Type B pancreatic cell (in vitro differentiated cells): Measurements from ENCODE around the gene PMPCA. TPM values are rescaled to one million over a fixed set of nuclear protein-coding genes. Genes with fewer than 3 reads are reported as not detected.

Experiments used
- DNase-seq: peaks from one replicate; pipeline ENCODE4 v3.0.0; 2021; ENCODE audit warnings: mixed read lengths; ENCODE audit not compliant: unreplicated experiment; ENCODE audit errors: extremely low spot score
- H3K27ac Mint-ChIP-seq: 2 replicates; pipeline ENCODE4 v1.8.0; 2021; ENCODE audit warnings: mild to moderate bottlenecking, mixed read lengths
- H3K27me3 Mint-ChIP-seq: 2 replicates; pipeline ENCODE4 v1.8.0; 2021; ENCODE audit warnings: mixed read lengths
- H3K36me3 Mint-ChIP-seq: 2 replicates; pipeline ENCODE4 v1.8.0; 2021; ENCODE audit warnings: mixed read lengths
- H3K4me1 Mint-ChIP-seq: one replicate; pipeline ENCODE4 v1.8.0; 2021; ENCODE audit warnings: mixed read lengths; ENCODE audit not compliant: unreplicated experiment
- H3K4me3 Mint-ChIP-seq: 2 replicates; pipeline ENCODE4 v1.8.0; 2021; ENCODE audit warnings: mild to moderate bottlenecking, mixed read lengths
- H3K9me3 Mint-ChIP-seq: 2 replicates; pipeline ENCODE4 v1.8.0; 2021; ENCODE audit warnings: mixed read lengths
- total RNA-seq: library from RNA; stranded (reverse); gene quantifications from 2 replicates; pipeline ENCODE4 v1.2.1, GENCODE V29; 2021; ENCODE audit warnings: low replicate concordance
- TF ChIP-seq, protein P1 (sequence below): fragments of 200-600 bp; sonication (generic); conservative IDR thresholded peaks from 2 replicates; pipeline ENCODE4 v1.5.0; 2021; ENCODE audit warnings: antibody characterized with exemption, mild to moderate bottlenecking

PMPCA gene
- total RNA-seq, 1 donor from 2014 or later, result 68.1 TPM

DNA sequence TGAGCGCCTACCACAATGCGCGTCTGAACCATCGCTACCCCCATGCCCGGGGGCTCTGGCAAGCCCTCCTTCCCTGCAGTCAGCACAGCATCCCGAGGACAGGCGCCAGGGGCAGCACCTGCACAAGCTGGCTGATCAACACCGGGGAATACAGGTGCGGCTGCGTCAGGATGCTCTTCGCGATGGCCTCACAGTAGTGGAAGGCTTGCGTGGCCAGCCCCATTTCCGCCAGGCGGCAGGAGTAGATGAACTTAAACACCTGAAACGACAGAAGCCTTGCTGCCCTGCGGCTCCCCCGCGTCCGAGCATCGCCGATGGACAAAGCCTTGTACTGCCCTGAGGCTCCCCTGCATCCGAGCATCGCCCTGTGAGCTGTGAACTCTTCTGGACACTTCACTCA lies 46.9 kb downstream of the PMPCA start:
- H3K36me3 Mint-ChIP-seq, result peaks cover 6% of the 10 kb centered on the region
- DNase-seq, result no peak
- no peaks in the 10 kb centered on the region for H3K27me3 Mint-ChIP-seq
- H3K27ac Mint-ChIP-seq, result no peak overlapping the region
- TF ChIP-seq, protein P1, sequence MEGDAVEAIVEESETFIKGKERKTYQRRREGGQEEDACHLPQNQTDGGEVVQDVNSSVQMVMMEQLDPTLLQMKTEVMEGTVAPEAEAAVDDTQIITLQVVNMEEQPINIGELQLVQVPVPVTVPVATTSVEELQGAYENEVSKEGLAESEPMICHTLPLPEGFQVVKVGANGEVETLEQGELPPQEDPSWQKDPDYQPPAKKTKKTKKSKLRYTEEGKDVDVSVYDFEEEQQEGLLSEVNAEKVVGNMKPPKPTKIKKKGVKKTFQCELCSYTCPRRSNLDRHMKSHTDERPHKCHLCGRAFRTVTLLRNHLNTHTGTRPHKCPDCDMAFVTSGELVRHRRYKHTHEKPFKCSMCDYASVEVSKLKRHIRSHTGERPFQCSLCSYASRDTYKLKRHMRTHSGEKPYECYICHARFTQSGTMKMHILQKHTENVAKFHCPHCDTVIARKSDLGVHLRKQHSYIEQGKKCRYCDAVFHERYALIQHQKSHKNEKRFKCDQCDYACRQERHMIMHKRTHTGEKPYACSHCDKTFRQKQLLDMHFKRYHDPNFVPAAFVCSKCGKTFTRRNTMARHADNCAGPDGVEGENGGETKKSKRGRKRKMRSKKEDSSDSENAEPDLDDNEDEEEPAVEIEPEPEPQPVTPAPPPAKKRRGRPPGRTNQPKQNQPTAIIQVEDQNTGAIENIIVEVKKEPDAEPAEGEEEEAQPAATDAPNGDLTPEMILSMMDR, result no peak
- no peaks in the 10 kb centered on the region for H3K4me1 Mint-ChIP-seq
- H3K9me3 Mint-ChIP-seq, result no peaks in the 10 kb centered on the region
- no peak overlapping the region for H3K4me3 Mint-ChIP-seq

DNA sequence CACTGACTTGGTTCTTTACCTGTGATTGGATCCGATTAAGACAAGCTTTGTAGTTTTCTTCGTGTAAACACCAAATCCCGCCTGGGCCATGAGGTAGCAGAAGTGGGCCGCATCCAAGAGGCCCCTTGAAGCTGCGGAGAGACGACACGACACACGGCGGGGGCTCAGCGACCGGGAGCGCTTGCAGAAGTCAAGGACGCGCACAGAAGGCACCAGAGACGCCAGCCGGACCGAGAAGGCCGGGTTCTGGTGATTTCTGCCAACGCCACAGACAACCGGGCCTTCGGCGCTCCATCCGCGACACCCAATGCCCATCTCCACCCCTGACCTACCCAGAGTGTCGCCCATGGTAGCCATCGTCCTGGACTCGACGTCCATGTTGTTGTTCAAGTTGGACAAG lies 49.0 kb downstream of the PMPCA start:
- H3K9me3 Mint-ChIP-seq, result no peaks in the 10 kb centered on the region
- peaks cover 10% of the 10 kb centered on the region for H3K36me3 Mint-ChIP-seq
- H3K4me3 Mint-ChIP-seq, result no peak overlapping the region
- no peaks in the 10 kb centered on the region for H3K4me1 Mint-ChIP-seq
- DNase-seq, result no peak
- H3K27ac Mint-ChIP-seq, result no peak overlapping the region
- no peaks in the 10 kb centered on the region for H3K27me3 Mint-ChIP-seq
- TF ChIP-seq, protein P1, result no peak

DNA sequence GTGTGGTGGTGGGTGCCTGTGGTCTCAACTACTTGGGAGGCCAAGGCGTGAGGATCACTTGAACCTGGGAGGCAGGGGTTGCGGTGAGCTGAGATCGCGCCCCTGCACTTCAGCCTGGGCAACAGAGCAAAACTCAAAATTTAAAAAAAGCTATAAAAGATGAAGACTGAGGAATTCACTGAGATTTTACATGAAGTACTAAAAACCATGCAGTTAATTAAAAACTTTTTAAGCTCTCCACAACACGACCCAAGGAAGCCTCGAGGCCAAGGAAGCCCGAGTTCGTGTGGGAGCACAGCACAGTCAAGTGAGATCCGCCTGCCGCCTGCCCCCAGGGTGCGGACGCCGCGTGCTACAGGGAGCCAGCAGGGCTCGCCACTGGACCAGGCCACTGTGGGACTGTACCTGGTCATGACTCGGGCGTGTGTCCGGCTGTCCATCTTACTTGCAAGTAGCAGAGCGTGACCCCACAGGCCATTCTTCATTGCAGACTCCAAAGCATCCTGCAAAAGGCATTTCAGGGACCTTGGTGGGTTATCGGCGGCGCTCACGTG lies 50.4 kb downstream of the PMPCA start:
- H3K9me3 Mint-ChIP-seq, result no peaks in the 10 kb centered on the region
- H3K36me3 Mint-ChIP-seq, result peaks cover 11% of the 10 kb centered on the region
- no peak overlapping the region for H3K4me3 Mint-ChIP-seq
- H3K27me3 Mint-ChIP-seq, result no peaks in the 10 kb centered on the region
- TF ChIP-seq, protein P1, result no peak
- no peaks in the 10 kb centered on the region for H3K4me1 Mint-ChIP-seq
- DNase-seq, result no peak
- no peak overlapping the region for H3K27ac Mint-ChIP-seq

DNA sequence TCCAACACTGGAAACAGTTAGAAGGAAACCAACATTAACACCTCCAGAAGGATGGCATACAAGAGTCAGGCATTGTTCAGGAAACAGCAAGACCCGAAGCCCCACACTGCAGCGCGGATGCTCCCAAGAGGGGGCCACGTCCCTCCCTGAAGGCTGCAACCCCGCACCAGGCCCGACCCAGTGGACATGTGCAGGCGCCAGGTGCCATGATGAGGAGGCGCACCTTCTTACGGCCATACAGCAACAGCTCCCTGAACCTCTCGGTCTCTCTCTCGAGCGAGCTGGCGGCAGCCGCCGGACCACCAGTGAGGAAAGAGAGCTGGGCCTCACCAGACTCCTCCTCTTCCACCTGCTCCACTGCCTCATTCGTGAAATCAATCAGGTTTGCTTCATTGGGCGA lies 52.2 kb downstream of the PMPCA start:
- Mint-ChIP-seq H3K36me3 (peaks cover 18% of the 10 kb centered on the region), H3K4me1 (no peaks in the 10 kb centered on the region), H3K27me3 (no peaks in the 10 kb centered on the region), H3K27ac (peak overlapping the region; percentile 36), H3K4me3 (no peak overlapping the region), H3K9me3 (no peaks in the 10 kb centered on the region)
- no peak for DNase-seq
- TF ChIP-seq, protein P1, result no peak

DNA sequence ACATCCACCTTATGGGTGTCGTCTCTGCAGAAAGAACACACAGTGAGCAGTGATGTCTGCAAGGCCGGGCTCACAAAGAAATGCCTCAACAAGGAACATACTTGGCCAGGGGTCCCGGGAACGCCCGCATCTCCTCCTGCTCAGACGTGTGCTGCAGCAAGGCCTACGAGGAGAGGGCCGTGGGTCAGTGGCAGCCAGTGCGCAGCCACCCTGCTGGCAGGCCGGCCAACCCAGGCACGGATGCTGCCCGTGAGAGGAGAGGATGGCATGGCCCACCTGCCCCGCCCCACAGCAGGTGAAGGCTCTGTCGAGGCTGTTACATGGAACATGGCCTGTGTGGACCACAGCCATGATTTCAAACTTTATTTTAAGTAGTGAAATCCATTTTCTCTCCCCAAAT lies 53.1 kb downstream of the PMPCA start:
- TF ChIP-seq, protein P1, result no peak
- H3K27me3 Mint-ChIP-seq, result no peaks in the 10 kb centered on the region
- no peaks in the 10 kb centered on the region for H3K4me1 Mint-ChIP-seq
- H3K36me3 Mint-ChIP-seq, result peaks cover 18% of the 10 kb centered on the region
- DNase-seq, result no peak
- H3K4me3 Mint-ChIP-seq, result no peak overlapping the region
- H3K9me3 Mint-ChIP-seq, result no peaks in the 10 kb centered on the region
- no peak overlapping the region for H3K27ac Mint-ChIP-seq

DNA sequence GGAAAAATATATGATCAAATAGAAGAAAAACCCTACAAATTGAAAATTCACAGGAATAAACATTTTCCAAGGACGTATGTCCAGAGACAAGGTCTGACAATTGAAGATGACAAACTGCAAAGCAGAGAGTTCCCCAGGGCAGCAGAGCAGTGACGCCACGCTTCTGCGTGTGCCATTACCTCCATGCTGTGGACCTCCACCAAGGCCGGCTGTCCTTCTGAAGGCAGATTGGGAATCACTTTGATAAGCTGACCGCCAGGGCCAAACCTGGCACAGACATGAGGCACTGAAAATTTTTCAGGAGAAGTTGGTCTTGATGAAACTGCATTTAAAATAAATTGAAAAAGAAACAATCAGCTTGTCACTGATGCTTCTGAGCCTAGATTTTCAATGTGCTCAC lies 53.8 kb downstream of the PMPCA start:
- H3K9me3 Mint-ChIP-seq, result no peaks in the 10 kb centered on the region
- TF ChIP-seq, protein P1, result no peak
- H3K27me3 Mint-ChIP-seq, result no peaks in the 10 kb centered on the region
- H3K4me1 Mint-ChIP-seq, result no peaks in the 10 kb centered on the region
- H3K36me3 Mint-ChIP-seq, result peaks cover 15% of the 10 kb centered on the region
- H3K4me3 Mint-ChIP-seq, result no peak overlapping the region
- no peak overlapping the region for H3K27ac Mint-ChIP-seq
- no peak for DNase-seq
